GM21737 (cell line): ENCODE results near the gene CYP27B1.
"Not testable (repeated sequence)": the region's sequence is repeated elsewhere in the genome, so short reads cannot be mapped to it uniquely, and the experiment has no call there.

Source experiments
- ATAC-seq: cut with Tn5 transposase; IDR thresholded peaks from one replicate; pipeline ENCODE4 v1.9.1; 2021; ENCODE audit warnings: mild to moderate bottlenecking, moderate library complexity; ENCODE audit not compliant: unreplicated experiment

The CYP27B1 gene

GRCh38 chr12:57723630-57723962 is 43.3 kb downstream of the CYP27B1 start:
- no peak for ATAC-seq

DNA sequence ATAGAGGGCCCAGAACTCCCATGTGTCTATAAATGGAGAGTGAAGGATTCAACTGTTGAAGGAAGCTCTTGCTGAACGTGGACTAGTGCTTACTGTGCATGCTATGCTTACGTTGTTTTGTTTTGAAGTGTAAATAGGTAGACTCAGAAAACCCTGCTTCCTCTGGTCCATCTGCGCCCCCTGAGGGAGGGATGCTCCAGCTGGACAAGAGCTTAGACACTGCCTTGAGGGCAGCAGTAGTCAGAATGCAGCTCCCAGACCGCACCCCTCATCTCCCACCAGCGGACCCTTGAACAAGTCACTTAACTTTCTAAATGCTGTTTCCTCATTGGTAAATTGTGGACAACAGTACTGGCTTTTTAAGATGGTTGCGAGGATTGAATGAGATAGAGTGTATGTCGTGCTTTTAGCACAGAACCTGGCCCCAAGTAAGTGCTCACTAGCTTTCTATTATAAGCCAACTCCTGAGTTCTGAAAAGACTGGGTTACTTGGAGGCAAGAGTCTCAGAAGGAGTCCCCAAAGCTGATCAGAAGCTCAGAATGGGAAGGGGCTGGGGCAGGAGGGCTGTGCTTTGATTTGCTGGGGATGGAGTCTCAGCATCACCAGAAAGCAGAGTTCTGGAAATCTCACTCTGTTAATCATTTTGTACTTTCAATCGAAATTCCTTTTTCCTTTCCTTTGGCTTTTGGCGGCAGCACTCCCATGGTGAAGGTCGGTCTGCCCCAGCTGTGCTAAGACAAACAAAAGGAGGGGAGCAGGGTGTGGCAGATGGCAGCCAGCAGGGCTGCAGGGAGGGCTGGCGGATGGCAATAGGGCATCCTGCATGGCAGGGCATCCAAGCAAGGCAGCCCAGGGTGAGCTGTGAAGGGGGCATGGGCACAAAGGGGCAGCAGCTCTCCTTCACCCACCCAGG is 43.9 kb downstream of the CYP27B1 start:
- no peak for ATAC-seq

GRCh38 chr12:57721846-57722608 is 44.9 kb downstream of the CYP27B1 start:
- ATAC-seq, result not testable (repeated sequence)

- ATAC-seq, result no peak
Measured at GRCh38 chr12:57720606-57721595, 46.0 kb downstream of the CYP27B1 start.

DNA sequence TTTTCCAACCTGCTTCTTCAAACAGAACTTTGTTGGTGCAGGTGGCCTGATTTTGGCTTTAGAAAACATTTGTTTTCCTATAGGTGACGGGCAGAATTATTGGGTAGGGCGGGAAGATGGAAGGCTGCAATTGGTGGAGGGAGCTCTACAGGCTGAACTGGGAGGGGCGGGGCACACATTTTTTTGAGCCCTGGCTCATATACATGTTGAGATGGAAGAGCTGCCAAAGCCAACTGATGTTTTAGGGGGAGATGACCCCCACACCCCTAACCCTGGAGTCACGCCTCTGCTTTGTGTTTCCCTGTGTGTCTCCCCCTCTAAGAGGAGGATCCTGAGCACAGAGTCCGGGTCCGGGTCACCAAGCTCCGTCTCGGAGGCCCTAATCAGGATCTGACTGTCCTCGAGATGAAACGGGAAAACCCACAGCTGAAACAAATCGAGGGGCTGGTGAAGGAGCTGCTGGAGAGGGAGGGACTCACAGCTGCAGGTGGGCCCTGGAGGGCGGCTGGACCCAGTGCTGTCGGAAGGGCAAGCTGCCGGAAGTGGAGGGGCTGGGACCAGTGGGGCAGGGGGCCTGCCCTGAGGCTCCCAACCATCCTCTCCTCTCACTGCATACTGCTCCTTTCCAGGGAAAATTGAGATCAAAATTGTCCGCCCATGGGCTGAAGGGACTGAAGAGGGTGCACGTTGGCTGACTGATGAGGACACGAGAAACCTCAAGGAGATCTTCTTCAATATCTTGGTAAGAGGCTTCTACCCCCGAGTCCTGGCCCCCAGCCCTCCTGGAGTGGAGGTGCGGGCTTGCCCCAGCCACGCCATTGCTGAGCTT is 46.9 kb downstream of the CYP27B1 start:
- ATAC-seq, result no peak

GRCh38 chr12:57718641-57719528 is 48.0 kb downstream of the CYP27B1 start:
- no peak for ATAC-seq

GRCh38 chr12:57717846-57718640 is 48.8 kb downstream of the CYP27B1 start:
- no peak for ATAC-seq

DNA sequence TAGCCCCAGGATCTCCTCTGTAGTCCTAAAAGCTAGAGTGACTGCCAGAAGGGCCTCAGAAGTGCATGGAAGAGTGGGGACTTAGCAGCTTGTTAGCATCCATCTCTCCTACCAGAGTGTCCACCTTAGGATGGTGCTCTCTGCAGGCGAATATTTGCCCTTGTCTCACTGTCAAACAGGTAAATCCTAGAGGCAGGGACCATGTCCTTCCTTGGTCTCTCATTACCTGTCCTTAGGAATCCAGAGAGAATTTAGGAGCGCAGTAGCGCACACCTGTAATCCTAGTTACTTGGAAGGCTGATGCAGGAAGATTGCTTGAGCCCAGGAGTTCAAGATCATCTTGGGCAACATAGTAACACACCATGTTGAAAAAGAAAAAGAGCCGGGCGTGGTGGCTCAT is 49.7 kb downstream of the CYP27B1 start:
- no peak for ATAC-seq

- no peak for ATAC-seq
Measured at GRCh38 chr12:57716305-57716704, 50.6 kb downstream of the CYP27B1 start.

- ATAC-seq, result no peak
Measured at GRCh38 chr12:57715786-57716185, 51.1 kb downstream of the CYP27B1 start.

GRCh38 chr12:57715036-57715748 is 51.7 kb downstream of the CYP27B1 start:
- not testable (repeated sequence) for ATAC-seq

GRCh38 chr12:57713209-57713608 is 53.7 kb downstream of the CYP27B1 start:
- ATAC-seq, result no peak

GRCh38 chr12:57712701-57713100 is 54.2 kb downstream of the CYP27B1 start:
- no peak for ATAC-seq
